SK-N-MC (cell line): ENCODE results near the gene TRDMT1.

Source experiments
- DNase-seq: peaks from one replicate; pipeline ENCODE4 v3.0.0-alpha.2; 2011; ENCODE audit warnings: low read depth, low spot score
- H3K27ac ChIP-seq: fragments of 200-600 bp; sonication (generic); 2 replicates; pipeline ENCODE4 v1.5.1; 2016; ENCODE audit warnings: mixed run types
- H3K36me3 ChIP-seq: fragments of 200-600 bp; sonication (generic); 2 replicates; pipeline ENCODE4 v1.6.1; 2017; ENCODE audit warnings: antibody characterized with exemption, low read length, mixed read lengths; ENCODE audit not compliant: insufficient read depth
- H3K4me3 ChIP-seq: fragments of 200-600 bp; sonication (generic); 2 replicates; pipeline ENCODE4 v1.5.1; 2016
- H3K9ac ChIP-seq: fragments of 200-600 bp; sonication (generic); 2 replicates; pipeline ENCODE4 v1.8.0; 2017; ENCODE audit warnings: mixed run types, mixed read lengths; ENCODE audit not compliant: insufficient read length
- H3K9me3 ChIP-seq: fragments of 200-600 bp; sonication (generic); 2 replicates; pipeline ENCODE4 v1.6.1; 2017; ENCODE audit warnings: low read depth, mild to moderate bottlenecking, antibody characterized with exemption, low read length, moderate library complexity, mixed read lengths
- EZH2 ChIP-seq: fragments of 200-600 bp; sonication (generic); IDR thresholded peaks from one replicate; pipeline ENCODE4 v1.6.1; 2017; ENCODE audit warnings: antibody characterized with exemption
- FOXP2 ChIP-seq: optimal IDR thresholded peaks from 2 replicates; pipeline ENCODE3; 2011; ENCODE audit warnings: mild to moderate bottlenecking, moderate library complexity; ENCODE audit not compliant: insufficient read depth; ENCODE audit errors: extremely low read length, control extremely low read depth
- POLR2AphosphoS5 ChIP-seq: IDR thresholded peaks from 2 replicates; pipeline ENCODE4 v1.6.1; 2012; ENCODE audit warnings: mild to moderate bottlenecking, low read depth, low read length, borderline replicate concordance

TRDMT1 gene

GRCh38 chr10:17169803-17170202 lies 31.7 kb downstream of the TRDMT1 start:
- Histone ChIP-seq H3K27ac (no peak overlapping the region), H3K9ac (no peak overlapping the region), H3K4me3 (no peak overlapping the region), H3K9me3 (no peaks in the 10 kb centered on the region), H3K36me3 (no peaks in the 10 kb centered on the region)
- TF ChIP-seq FOXP2 (no peak), POLR2AphosphoS5 (no peak), EZH2 (no peak)
- DNase-seq: no peak

DNA sequence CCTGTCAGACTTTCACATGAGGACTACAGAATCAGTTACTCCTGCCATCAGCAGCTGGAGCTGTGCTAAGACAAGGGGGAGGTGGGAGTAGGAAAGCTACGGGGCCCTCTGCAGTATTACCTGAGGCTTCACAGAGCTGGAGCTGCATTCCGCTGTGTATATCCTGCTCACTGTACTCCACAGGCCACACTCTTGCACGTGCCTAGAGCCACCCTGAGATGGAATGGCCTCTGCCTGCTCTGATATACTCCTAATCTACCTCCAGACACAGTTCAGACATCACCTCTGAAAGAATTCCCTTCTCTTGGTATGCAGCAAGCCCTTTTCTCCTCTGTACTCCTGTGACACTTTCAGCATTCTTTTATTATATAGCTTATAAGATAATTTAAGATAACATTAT lies 34.8 kb downstream of the TRDMT1 start:
- TF ChIP-seq FOXP2 (no peak), POLR2AphosphoS5 (no peak), EZH2 (no peak)
- Histone ChIP-seq H3K4me3 (no peak overlapping the region), H3K9ac (no peak overlapping the region), H3K36me3 (no peaks in the 10 kb centered on the region), H3K27ac (no peak overlapping the region), H3K9me3 (no peaks in the 10 kb centered on the region)
- DNase-seq: no peak

- no peak for TF ChIP-seq FOXP2
- no peak for TF ChIP-seq EZH2
- no peak for TF ChIP-seq POLR2AphosphoS5
- H3K36me3 ChIP-seq: no peaks in the 10 kb centered on the region
- H3K9ac ChIP-seq: no peak overlapping the region
- no peak for DNase-seq
- no peaks in the 10 kb centered on the region for H3K9me3 ChIP-seq
- H3K27ac ChIP-seq: no peak overlapping the region
- H3K4me3 ChIP-seq: no peak overlapping the region
Observed at GRCh38 chr10:17162828-17163227, 38.6 kb downstream of the TRDMT1 start.

GRCh38 chr10:17161775-17162174 lies 39.7 kb downstream of the TRDMT1 start:
- Histone ChIP-seq H3K36me3 (no peaks in the 10 kb centered on the region), H3K27ac (no peak overlapping the region), H3K4me3 (no peak overlapping the region), H3K9me3 (no peaks in the 10 kb centered on the region), H3K9ac (no peak overlapping the region)
- no peak for TF ChIP-seq POLR2AphosphoS5
- no peak for TF ChIP-seq FOXP2
- no peak for TF ChIP-seq EZH2
- DNase-seq: no peak

- Histone ChIP-seq H3K36me3 (no peaks in the 10 kb centered on the region), H3K27ac (no peak overlapping the region), H3K9ac (no peak overlapping the region), H3K9me3 (no peaks in the 10 kb centered on the region), H3K4me3 (no peak overlapping the region)
- TF ChIP-seq POLR2AphosphoS5: no peak
- TF ChIP-seq FOXP2: no peak
- TF ChIP-seq EZH2: no peak
- no peak for DNase-seq
Observed at GRCh38 chr10:17157024-17157423, 44.4 kb downstream of the TRDMT1 start.

DNA sequence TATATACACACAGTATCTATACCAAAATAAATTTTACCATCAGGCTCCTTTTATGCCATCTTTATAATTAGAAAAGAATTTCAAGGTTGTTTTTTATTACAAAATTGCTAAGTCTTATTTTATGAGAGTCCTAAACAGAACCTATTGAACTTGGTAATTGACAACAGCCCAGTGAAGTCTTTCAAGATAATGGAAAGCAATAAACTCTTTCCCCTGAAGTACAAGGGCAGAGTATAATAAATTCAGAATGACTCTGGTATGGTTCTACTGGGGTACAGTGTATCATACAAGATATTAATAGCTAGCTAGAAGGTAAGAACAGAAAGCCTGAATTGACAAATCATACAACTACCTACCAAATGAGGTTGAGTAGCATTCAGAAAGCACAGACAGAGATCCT lies 45.6 kb downstream of the TRDMT1 start:
- no peak for DNase-seq
- Histone ChIP-seq H3K36me3 (no peaks in the 10 kb centered on the region), H3K9ac (no peak overlapping the region), H3K9me3 (no peaks in the 10 kb centered on the region), H3K27ac (no peak overlapping the region), H3K4me3 (no peak overlapping the region)
- no peak for TF ChIP-seq FOXP2
- TF ChIP-seq POLR2AphosphoS5: no peak
- TF ChIP-seq EZH2: no peak

GRCh38 chr10:17154116-17154515 lies 47.4 kb downstream of the TRDMT1 start:
- TF ChIP-seq EZH2: no peak
- no peak for TF ChIP-seq POLR2AphosphoS5
- no peak for TF ChIP-seq FOXP2
- no peak overlapping the region for H3K4me3 ChIP-seq
- no peak overlapping the region for H3K9ac ChIP-seq
- no peaks in the 10 kb centered on the region for H3K9me3 ChIP-seq
- no peak for DNase-seq
- H3K27ac ChIP-seq: no peak overlapping the region
- no peaks in the 10 kb centered on the region for H3K36me3 ChIP-seq

DNA sequence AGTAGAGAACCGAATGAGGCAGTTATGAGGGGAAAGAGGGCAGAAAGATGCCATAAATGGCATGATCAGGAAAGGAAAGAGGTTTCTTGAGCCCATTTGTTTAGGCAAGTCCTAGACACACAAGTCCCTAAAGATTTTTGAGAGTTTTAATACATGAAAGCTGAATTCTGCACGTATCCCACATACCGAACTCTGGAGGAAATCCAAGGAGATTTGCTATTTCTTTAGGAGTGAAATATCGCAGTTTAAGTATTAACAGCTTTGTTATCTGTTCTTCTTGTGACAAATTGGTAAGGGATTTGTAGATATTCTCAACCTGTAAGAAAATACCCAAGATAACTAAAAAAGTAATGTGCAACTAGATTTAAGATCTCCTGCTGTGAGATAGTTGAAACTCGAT lies 48.2 kb downstream of the TRDMT1 start:
- no peak for TF ChIP-seq EZH2
- no peak for TF ChIP-seq FOXP2
- TF ChIP-seq POLR2AphosphoS5: no peak
- DNase-seq: no peak

DNA sequence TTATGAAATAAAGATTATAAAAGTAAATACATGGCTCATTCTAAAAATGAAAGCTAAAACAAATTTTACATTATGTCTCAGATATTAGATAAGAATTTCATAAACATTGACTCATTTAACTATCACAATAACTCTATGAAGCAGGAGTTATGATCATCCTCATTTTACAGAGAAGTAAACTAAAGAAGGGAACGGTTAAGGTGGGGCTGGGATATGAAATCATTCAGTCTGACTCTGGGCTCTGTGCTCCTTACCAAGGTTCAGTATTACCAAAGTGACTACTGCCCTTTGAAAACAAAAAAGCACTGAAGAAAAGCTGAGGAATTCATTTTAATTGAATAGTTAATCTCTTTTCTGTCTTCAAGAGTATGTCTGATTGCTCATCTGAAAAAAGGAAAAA lies 49.8 kb downstream of the TRDMT1 start:
- TF ChIP-seq FOXP2: no peak
- DNase-seq: no peak
- Histone ChIP-seq H3K9ac (no peak overlapping the region), H3K36me3 (no peaks in the 10 kb centered on the region), H3K27ac (no peak overlapping the region), H3K9me3 (no peaks in the 10 kb centered on the region), H3K4me3 (no peak overlapping the region)

More for the DNA sequence above, 48.2 kb downstream of the TRDMT1 start:
- Histone ChIP-seq H3K36me3 (no peaks in the 10 kb centered on the region), H3K9me3 (no peaks in the 10 kb centered on the region), H3K4me3 (no peak overlapping the region), H3K9ac (no peak overlapping the region), H3K27ac (no peak overlapping the region)
